GM21529 (cell line): ENCODE measurements around the gene WDR36.

ENCODE experiments used
- ATAC-seq: cut with Tn5 transposase; IDR thresholded peaks from one replicate; pipeline ENCODE4 v1.9.1; 2021; ENCODE audit not compliant: unreplicated experiment

The WDR36 gene

DNA sequence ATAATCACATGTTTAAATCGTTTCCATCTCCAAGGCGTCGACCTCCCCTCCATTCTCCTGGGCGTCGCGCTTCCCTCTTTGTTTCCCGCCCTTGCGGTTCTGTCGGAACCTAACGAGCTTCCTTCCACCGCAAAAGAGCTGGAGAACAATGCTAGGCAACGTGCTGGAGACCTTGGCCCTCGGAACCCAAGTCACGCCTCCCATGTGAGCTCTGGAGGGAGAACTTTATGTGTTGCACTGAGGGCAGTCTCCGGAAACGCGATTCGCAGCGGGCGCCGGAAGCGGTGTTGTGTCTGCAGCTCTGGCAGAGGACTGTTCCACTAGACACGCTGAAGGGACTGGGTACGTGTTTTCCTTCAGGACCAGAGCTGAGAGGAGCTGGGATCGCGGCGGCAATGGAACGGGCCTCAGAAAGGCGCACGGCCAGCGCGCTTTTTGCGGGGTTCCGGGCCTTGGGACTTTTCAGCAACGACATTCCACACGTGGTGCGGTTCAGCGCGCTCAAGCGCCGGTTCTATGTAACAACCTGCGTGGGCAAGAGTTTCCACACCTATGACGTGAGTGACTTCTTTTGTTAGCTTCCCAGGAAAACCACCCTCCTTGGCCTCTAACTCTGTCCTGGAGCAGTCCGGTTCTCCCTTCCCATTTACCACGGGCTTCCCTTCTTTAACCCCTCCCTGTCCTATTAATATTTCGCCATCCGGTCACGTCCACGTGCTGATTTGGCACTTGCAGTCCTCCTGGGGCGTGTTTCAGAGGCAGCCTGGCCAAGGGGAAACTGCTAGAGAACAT lies at the start of gene WDR36:
TSS of gene WDR36 (plus strand) at position 287 of the 792 bp plus-strand sequence. CDS start at position 396, 109 bp downstream.
- ATAC-seq: peak; percentile 91

DNA sequence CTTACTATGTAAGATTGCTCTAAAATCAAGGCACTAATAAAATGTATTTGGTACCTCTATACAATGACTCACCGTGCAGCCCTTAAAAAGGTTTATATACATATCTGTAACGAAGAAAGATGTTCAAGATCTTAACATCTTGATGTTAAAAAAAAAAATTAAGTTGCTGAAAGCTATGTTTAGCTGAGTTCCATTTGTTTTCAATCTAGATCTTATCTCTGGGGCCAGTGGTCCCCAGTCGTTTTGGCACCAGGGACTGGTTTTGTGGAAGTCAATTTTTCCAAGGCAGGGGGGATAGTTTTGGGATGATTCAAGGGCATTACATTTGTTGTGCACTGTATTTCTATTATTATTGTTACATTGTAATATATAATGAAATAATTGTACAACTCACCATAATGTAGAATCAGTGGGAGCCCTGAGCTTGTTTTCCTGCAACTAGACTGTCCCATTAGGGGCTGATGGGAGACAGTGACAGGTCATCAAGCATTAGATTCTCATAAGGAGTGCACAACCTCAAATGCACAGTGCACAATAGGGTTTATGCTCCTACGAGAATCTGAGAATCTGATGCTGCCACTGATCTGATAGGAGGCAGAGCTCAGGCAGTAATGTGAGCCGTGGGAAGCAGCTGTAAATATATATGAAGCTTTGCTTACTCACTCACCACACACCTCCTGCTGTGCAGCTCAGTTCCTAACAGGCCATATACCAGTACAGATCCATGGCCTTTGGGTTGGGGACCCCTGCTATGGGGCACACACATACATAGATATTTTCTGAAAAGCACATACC lies 48.2 kb upstream of the WDR36 start:
- no peak for ATAC-seq

DNA sequence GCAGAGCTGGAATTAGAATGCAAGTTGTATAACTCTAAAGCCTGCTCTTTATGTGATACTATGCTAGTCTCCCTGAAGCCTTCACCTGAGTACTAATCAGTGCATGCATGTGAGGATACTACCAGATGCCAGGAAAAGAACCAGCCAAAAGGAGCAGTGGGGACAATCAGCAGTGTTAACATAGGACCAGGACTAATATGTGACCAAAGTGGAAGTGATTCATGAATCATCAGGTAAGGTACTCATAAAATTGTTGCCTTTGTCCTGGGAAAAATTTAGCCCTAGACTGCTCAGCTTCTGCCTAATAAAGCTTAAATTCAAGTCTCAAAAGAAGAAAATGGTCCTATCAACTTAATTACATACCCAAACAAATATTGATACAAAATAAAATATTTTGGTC lies 34.1 kb upstream of the WDR36 start:
- no peak for ATAC-seq

DNA sequence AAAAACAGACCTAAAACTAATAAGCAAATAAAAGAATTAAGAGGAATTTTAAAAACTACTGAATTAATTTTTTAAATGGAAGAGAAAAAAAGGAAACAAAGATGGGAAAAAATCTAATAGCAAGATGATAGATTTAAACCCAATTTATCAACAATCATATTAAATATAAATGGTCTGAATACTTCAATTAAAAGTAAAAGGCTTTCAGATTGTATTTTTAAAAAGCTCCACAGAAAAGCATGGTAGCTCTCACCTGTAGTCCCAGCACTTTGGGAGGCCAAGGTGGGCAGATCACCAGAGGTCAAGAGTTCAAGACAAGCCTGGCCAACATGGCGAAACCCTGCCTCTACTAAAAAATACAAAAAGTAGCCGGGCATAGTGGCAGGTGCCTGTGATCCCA lies 32.0 kb upstream of the WDR36 start:
- ATAC-seq: no peak

DNA sequence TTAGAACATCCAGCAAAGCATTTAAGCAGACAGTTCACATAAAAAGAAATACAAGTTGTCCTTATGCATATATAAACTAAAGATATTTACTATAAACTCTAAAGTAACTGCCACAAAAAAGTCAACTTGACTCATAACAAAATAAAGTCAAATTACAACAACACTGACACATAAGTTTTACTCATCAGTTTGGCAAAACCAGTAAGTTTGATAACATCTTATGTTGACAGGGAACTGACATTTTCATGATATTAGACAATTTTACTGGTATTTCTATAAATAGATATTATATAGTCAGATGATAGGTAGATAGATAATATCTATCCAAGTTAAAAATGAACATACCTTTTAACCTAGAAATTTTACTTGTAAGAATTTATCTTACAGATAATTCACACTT lies 30.5 kb upstream of the WDR36 start:
- no peak for ATAC-seq

DNA sequence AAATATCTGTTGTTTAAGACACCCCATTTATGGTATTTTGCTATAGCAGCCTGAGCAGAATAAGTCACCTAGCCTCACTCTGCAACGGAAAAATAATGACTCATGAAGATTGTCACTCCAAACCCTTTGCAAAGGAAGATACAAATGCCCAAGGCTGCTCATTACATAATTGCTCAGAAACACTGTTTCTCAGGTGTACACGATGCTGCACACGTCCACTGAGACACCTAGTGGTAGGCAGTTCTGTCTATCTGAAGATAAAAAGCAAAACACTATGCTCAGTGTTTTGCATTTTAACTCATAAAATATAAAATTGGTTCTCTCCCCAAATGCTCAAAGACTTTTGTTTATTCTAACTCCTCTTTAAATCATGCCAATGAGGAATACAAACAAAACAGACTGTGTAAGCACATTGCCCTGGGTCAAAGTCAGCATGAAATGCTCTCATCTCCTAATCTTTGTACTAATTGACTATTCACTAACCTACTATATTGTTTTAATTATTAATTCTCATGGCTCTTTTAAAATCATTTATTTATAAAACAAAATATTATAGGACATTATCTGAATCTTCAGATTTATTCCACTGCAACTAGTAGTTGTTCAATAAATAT lies 28.3 kb upstream of the WDR36 start:
- peak; percentile 85 for ATAC-seq

DNA sequence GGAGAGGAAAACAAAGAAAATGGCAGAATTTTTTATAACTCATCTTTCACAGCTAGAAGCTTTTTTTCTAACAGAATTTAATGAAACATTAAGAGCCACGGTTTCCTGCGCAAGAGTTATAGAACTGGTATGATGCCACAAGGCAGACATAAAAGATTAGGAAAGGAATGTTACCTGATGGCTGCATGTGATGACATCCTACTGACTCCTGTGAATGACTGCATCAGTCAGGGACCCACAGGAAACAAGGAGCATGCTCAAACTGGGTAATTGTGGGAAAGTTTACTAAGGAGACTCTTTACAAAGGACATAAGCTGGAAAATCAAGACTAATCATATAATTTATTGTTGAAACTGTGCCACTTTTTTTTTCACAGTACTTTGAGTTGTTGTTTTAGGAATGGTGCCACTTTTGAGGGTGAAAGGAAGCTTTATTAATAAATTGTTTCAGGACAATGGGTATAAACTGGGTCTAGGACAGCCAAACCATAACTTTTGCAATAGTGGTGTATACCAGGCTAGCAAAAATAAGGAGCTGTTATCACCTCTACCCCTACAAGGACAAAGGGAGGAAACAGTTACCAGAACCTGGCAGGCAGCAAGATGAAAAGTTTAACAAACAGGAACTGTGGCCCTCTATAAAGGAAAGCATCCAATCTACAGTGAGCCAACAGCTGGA lies 25.7 kb upstream of the WDR36 start:
- ATAC-seq: no peak

DNA sequence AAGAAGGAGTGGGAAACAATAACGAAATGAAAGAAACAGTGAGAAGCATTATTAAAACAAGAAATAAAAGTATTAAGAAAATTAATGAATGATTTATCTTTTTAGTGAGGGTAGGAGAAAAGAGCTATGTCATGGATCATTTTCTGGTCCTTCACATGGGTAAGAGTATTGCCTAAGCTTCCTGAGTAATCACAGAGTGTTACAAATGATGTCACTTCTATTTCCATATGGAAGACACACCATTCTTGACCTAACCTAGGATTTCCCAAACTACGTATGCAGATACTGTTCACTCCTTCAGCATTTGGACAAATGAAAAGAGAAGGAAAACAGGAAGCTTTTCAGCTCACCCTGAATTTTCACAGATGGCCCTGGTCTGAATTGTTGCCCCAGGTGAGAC lies 23.9 kb upstream of the WDR36 start:
- no peak for ATAC-seq

DNA sequence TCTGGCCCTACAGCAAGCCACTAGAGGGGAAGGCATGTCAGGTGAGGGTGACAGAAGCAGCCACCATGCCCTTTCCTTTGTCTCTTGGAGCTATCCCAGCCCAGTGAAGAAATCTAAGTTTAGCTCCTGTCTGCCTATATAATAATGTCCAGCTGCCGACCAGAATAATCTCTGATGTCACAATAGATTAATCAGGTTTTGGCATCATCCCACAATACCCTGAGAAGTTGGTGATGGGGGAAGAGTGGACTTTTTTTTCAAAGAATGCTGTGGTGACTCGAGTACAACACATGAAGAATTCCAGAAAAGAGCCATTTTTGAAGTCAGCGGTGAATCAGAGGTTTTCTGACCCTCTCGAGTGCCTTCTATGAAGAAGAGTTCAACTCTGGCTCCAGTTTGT lies 22.3 kb upstream of the WDR36 start:
- ATAC-seq: no peak

DNA sequence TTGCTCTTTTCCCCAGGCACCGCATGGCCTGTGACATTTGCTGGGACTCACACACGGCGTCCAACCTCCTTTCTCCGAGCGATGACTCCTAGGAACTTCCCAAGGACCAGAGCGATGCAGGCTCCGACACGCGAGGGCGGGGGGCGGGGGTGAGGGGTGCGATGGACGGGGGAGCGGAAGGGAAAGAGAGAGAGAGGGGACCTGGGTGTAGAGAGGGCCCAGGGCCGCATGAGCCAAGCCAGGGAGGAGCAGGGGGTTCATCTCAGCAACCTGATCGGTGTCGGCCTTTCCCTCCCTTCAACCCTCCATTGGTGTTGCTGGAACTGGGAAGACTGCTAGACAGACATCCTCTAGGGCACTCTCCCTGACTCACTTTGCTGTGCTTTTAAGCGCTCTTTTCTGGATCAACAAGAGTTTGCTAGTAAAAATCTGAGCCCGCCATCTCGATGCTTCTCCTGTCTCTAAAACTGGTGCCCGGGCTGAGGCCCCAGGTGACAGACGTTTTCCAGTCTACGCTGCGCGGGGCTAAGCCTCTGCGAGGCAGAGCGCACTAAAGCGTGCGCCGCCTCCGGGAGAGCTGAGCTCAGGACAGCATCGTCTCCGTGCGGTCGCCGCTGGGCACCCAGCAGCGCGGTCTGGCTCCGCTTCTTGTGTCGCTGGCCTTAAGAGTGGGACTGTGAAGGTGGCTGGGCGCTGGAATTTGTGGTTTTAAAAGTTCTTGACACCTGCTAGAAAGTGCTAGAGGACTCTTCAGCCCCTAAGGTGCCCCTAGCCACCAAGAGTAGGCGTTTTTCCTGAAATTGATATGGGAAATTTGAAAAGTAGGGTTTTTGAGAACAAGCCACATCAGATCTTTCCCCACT lies 21.6 kb upstream of the WDR36 start:
- peak; percentile 41 for ATAC-seq

DNA sequence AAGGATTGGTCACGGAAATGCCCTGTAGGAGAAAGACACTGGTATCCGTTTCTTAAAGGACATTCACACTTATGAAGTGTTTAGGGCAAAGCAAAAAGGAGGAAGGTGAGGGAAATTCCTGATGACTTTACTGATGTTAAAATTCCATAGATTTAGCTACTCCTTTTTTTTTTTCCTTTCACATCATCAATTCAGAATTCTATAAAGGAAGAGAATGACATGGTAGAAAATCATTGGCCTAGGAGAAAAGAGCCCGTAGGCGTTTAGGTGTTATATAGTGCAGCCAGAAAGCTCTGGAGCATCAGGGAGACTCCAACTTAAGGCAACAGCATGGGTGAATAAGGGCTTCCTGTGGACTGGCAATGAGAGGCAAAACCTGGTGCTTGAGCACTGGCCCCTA lies 20.7 kb upstream of the WDR36 start, which contains the start of gene TSLP:
TSS of gene TSLP (plus strand) at position 301 of the 400 bp plus-strand sequence. CDS start 178 bp downstream, outside the sequence.
- ATAC-seq: no peak

DNA sequence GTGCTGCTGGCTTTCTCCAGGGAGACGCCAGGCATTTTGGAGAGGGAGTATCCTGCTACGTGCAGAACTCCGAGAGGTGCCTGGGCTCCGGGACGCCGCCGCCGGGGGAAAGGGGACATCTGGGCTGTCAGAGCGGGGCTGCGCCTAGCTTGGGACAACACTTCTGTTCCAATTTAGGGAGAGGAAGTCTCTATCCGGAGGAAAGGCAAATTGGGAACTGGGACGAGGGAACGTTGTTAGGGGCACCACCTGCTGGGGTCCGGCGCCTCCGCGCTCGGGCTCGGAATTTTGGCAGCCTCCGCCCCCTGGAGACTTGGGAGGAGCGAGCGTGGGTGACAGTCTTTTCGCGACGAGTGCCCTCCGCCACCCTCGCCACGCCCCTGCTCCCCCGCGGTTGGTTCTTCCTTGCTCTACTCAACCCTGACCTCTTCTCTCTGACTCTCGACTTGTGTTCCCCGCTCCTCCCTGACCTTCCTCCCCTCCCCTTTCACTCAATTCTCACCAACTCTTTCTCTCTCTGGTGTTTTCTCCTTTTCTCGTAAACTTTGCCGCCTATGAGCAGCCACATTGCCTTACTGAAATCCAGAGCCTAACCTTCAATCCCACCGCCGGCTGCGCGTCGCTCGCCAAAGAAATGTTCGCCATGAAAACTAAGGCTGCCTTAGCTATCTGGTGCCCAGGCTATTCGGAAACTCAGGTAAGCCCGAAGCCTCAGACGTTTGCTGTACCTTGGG lies 19.0 kb upstream of the WDR36 start:
- peak; percentile 81 for ATAC-seq

DNA sequence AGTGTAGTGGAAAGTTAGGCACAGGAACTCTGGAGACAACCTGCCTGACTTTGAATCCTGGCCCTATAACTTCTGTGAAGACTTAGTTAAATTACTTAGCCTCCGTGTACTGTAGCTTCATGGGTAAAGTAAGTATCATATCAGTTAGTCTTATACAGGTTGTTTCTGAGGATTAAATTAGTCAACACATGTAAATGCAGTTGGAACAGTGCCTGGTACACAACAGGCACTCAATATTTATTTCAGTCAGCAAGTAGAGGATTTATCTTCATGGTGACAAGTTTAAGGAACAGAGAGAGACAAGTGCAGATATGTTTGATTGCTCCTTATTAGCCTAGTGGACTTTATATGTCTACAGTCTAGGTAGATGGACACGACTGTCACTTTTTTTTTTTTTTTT lies 17.9 kb upstream of the WDR36 start:
- ATAC-seq: no peak

DNA sequence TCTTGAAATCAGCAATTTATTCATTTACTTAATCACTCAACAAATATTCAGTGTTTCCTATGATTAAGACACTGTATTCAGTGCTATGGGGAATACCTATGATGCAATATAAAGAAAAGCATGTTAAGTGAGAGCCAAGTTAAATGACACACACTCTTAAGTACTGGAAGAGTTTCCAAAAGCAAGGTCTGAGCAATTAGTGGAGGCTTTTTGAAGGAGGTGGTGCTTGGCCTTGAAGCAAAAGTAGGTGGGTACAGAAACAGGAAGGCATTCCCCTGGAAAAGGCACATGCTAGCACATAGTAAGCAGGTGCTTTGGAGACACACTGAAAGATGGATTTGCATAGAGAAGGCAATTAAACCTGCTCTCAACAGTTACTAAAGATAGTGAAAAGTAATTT lies 16.6 kb upstream of the WDR36 start:
- no peak for ATAC-seq

DNA sequence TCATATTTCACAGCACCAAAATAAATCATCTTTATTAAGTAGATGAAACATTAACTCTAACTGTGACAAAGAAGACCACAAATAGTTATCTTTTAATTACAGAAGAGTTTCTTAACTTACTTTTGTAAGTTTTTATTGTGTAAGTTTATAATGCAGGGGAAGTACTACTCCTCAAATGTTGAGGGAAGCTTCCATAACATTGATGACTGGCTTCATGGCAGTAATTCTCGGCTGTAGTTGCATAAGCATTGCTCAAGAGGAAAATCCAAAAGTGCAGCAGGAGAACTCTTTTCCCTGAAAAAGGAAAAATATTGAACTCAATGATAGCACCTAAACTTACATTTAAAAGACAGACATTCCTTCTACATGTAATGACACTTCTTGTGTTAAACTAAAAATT lies 16.1 kb upstream of the WDR36 start:
- no peak for ATAC-seq

DNA sequence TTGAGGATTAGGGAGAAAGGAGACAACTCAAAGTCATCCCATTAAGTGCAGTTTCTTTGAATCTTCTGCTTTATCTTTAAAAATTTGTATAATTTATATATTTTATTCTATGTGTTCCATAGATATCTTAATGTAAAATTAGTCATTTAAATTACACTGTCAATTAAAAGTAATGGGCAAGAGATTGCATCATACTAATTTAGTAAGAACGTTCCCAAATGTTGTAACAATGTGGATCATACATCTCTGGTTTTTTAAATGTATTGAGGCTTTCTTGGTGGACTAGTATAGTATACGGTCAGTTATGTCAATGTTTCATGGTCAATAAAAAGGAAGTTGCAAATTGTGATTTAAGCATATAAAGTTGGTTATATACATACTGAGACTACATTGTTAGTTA lies 14.5 kb upstream of the WDR36 start:
- no peak for ATAC-seq

DNA sequence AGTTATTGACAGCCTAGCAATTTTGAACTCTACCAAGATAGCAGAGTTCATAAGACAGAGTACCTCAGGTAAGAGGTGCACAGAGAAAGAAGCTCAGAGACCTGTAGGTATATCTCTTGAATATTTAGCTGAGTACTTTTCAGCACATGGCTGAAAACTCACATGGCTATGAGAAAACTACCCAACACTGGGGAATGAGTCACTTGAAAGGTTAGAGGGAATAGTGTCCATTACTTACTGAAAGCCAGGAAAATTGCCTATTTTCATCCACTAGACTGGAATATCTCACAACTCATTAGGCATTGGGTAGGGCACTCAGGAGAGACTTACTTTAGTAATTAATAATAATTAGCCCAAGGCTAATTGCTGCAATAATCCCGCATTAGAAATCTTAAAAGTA lies 12.3 kb upstream of the WDR36 start:
- ATAC-seq: no peak

DNA sequence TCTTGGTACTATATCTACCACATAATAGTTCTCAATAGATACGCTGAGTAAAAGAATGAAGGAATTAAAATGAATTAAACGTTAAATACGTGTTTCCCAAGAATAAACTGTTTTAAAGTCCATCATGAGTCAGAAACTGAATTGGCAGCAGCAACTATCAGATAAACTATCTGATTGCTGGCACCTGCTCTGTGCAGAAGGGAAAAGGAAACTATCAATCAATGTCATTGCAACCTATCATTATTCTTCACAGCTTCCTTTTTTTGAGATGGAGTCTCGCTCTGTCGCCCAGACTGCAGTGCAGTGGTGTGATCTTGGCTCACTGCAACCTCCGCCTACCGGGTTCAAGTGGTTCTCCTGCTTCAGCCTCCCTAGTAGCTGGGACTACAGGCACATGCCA lies 8.8 kb upstream of the WDR36 start:
- no peak for ATAC-seq

DNA sequence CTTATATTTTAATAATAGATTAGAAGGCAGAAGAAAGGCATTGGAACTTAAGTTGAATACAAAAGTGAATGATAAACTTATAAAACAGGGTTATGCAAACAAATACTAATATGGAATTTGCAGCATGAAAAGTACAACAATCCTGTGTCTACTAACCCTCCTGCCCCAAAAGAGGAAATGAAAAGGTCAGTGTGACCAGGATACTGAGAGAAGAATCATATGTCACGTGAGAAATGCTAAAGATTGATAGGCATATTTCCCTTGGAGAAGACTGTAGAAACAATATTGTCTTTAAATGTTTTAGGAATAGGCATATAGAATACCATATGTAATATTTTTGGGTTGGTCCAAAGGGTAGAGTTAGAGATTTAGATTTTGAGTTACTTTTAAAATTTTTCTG lies 3.8 kb downstream of the WDR36 start:
- no peak for ATAC-seq
